Keratinocyte (primary cell): ENCODE data around the gene PIAS1.

Source experiments
- EZH2 ChIP-seq: IDR thresholded peaks from one replicate; pipeline ENCODE4 v1.6.1; 2012; ENCODE audit warnings: inconsistent platforms, mild to moderate bottlenecking, low read length, moderate library complexity
- TF ChIP-seq, protein P1 (sequence below), 3 experiments: IDR thresholded peaks in 1 of 3; conservative IDR thresholded peaks in 1 of 3; optimal IDR thresholded peaks in 1 of 3; 2 replicates in 2 of 3; 3 replicates in 1 of 3; pipeline versions ENCODE3 to v1.5.1; 2011; ENCODE audit warnings: low read length in 3 of 3, mild to moderate bottlenecking in 3 of 3, moderate library complexity in 2 of 3, control low read depth in 1 of 3, inconsistent platforms in 1 of 3; ENCODE audit not compliant: insufficient read depth in 2 of 3; ENCODE audit errors: extremely low read depth in 1 of 3

DNA sequence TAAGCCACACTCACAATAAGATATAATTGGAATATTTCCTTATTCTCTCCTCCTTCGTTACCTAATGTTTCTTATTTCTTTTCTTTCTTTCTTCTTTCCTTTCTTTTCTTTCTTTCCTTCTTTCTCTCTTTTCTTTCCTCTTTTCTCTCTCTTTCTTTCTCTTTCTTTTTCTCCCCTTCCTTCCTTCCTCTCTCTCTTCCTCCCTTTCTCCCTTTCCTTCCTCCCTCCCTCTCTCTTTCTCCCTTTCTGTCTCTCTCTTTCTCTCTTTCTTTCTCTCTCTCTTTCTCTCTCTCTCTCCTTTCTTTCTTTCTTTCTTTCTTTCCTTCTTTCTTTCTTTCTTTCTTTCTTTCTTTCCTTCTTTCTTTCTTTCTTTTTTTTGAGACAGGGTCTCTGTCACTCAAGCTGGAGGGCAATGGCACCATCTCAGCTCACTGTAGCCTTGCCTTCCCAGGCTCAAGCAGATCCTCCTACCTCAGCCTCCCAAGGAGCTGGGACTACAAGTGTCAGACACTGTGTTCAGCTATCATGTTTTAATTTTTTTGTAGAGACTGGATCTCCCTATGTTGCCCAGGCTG lies 19.3 kb upstream of the PIAS1 start:
- TF ChIP-seq, protein P1, sequence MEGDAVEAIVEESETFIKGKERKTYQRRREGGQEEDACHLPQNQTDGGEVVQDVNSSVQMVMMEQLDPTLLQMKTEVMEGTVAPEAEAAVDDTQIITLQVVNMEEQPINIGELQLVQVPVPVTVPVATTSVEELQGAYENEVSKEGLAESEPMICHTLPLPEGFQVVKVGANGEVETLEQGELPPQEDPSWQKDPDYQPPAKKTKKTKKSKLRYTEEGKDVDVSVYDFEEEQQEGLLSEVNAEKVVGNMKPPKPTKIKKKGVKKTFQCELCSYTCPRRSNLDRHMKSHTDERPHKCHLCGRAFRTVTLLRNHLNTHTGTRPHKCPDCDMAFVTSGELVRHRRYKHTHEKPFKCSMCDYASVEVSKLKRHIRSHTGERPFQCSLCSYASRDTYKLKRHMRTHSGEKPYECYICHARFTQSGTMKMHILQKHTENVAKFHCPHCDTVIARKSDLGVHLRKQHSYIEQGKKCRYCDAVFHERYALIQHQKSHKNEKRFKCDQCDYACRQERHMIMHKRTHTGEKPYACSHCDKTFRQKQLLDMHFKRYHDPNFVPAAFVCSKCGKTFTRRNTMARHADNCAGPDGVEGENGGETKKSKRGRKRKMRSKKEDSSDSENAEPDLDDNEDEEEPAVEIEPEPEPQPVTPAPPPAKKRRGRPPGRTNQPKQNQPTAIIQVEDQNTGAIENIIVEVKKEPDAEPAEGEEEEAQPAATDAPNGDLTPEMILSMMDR (optimal IDR thresholded peaks at IDR 0.05 in 1 of 3, IDR thresholded peaks at IDR 0.05 in 1 of 3, conservative IDR thresholded peaks at IDR 0.05 in 1 of 3; ENCODE audit: extremely low read depth in 1 of 3, insufficient read depth in 2 of 3, low read length in 3 of 3), result no peak
- TF ChIP-seq EZH2, result no peak
